HEK293 (cell line): ENCODE results near the gene RNF13.

Experiments used
- CTCF ChIP-seq: fragments of 450-650 bp; formaldehyde crosslinking; IDR thresholded peaks from 2 replicates; pipeline ENCODE4 v1.5.1; 2016; ENCODE audit warnings: missing biosample characterization, missing genetic modification characterization
- PATZ1 ChIP-seq: fragments of 450-650 bp; formaldehyde crosslinking; IDR thresholded peaks from 2 replicates; pipeline ENCODE4 v1.5.1; 2016; ENCODE audit warnings: missing biosample characterization, missing genetic modification characterization
- YY1 ChIP-seq: fragments of 450-650 bp; formaldehyde crosslinking; IDR thresholded peaks from 2 replicates; pipeline ENCODE4 v1.5.1; 2018; ENCODE audit warnings: missing biosample characterization, missing genetic modification characterization
- ZNF121 ChIP-seq: fragments of 450-650 bp; formaldehyde crosslinking; IDR thresholded peaks from 2 replicates; pipeline ENCODE4 v1.5.1; 2016; ENCODE audit warnings: missing biosample characterization, missing genetic modification characterization
- ZNF140 ChIP-seq: fragments of 450-650 bp; formaldehyde crosslinking; IDR thresholded peaks from 2 replicates; pipeline ENCODE4 v1.5.1; 2016; ENCODE audit warnings: missing biosample characterization, missing genetic modification characterization
- ZNF174 ChIP-seq: fragments of 450-650 bp; formaldehyde crosslinking; IDR thresholded peaks from 2 replicates; pipeline ENCODE4 v1.5.0; 2017; ENCODE audit warnings: missing biosample characterization, mild to moderate bottlenecking, missing genetic modification characterization
- ZNF274 ChIP-seq, 2 experiments: fragments of 200-500 bp in 1 of 2; fragments of 450-650 bp in 1 of 2; sonication (Bioruptor generic) in 1 of 2; formaldehyde crosslinking in 1 of 2; IDR thresholded peaks; 2 replicates each; pipeline versions ENCODE4 v1.5.1 to v1.6.1; 2014 to 2016; ENCODE audit warnings: borderline replicate concordance in 1 of 2, inconsistent platforms in 1 of 2, low read length in 1 of 2, missing biosample characterization in 1 of 2, missing genetic modification characterization in 1 of 2
- ZNF426 ChIP-seq: fragments of 450-650 bp; formaldehyde crosslinking; IDR thresholded peaks from 2 replicates; pipeline ENCODE4 v1.5.1; 2017; ENCODE audit warnings: missing biosample characterization, missing genetic modification characterization, mild to moderate bottlenecking, inconsistent platforms, moderate library complexity
- ZNF549 ChIP-seq: fragments of 450-650 bp; IDR thresholded peaks from 2 replicates; pipeline ENCODE4 v1.5.1; 2018; ENCODE audit warnings: missing biosample characterization, missing genetic modification characterization, mild to moderate bottlenecking, inconsistent platforms, moderate library complexity
- ZNF558 ChIP-seq: fragments of 450-650 bp; formaldehyde crosslinking; IDR thresholded peaks from 2 replicates; pipeline ENCODE4 v1.5.1; 2016; ENCODE audit warnings: missing biosample characterization, missing genetic modification characterization

- TF ChIP-seq CTCF (tag by site-specific recombination) (no peak), ZNF274 (IDR thresholded peaks at IDR 0.05; ENCODE audit: low read length) (no peak), ZNF274 (tag by site-specific recombination; IDR thresholded peaks at IDR 0.05; ENCODE audit: borderline replicate concordance) (no peak), YY1 (no peak), ZNF140 (tag by site-specific recombination) (no peak), ZNF558 (no peak), ZNF121 (tag by site-specific recombination) (no peak), ZNF426 (tag by site-specific recombination) (no peak), ZNF549 (tag by site-specific recombination) (no peak), PATZ1 (tag by site-specific recombination) (no peak), ZNF174 (tag by site-specific recombination) (no peak)
Measured at GRCh38 chr3:149796026-149796425, 17.0 kb upstream of the RNF13 start.
